ENCODE data around the gene ECI2.

Gene ECI2

GRCh38 chr6:4066029-4066755 lies 69.2 kb downstream of the ECI2 start:
- H3K27me3 ChIP-seq (ENCODE audit: control insufficient read depth, insufficient read depth, low read length), result no peaks in the 10 kb centered on the region
- H3K36me3 ChIP-seq (ENCODE audit: insufficient read depth, low read length), result peaks cover 45% of the 10 kb centered on the region
- no peaks in the 10 kb centered on the region for H3K9me3 ChIP-seq (replicated peaks; ENCODE audit: low read length)
- no peak overlapping the region for H3K9ac ChIP-seq (ENCODE audit: low read depth, low read length)
- no peaks in the 10 kb centered on the region for H3K4me1 ChIP-seq (ENCODE audit: control insufficient read depth, insufficient read depth, low read length)
- H3K4me3 ChIP-seq (ENCODE audit: low read length), result no peak overlapping the region
- no peak overlapping the region for H3K4me2 ChIP-seq (ENCODE audit: low read length)

Data from skeletal muscle satellite cell (primary cell).